HG02840 (cell line): Measurements from ENCODE around the gene MORF4L1.
"Not testable (repeated sequence)": the region's sequence is repeated elsewhere in the genome, so short reads cannot be mapped to it uniquely, and the experiment has no call there.

Source experiments
- ATAC-seq: cut with Tn5 transposase; IDR thresholded peaks from one replicate; pipeline ENCODE4 v1.9.1; 2021; ENCODE audit warnings: mild to moderate bottlenecking, moderate library complexity, moderate number of reproducible peaks; ENCODE audit not compliant: unreplicated experiment, low FRiP score

The MORF4L1 gene

DNA sequence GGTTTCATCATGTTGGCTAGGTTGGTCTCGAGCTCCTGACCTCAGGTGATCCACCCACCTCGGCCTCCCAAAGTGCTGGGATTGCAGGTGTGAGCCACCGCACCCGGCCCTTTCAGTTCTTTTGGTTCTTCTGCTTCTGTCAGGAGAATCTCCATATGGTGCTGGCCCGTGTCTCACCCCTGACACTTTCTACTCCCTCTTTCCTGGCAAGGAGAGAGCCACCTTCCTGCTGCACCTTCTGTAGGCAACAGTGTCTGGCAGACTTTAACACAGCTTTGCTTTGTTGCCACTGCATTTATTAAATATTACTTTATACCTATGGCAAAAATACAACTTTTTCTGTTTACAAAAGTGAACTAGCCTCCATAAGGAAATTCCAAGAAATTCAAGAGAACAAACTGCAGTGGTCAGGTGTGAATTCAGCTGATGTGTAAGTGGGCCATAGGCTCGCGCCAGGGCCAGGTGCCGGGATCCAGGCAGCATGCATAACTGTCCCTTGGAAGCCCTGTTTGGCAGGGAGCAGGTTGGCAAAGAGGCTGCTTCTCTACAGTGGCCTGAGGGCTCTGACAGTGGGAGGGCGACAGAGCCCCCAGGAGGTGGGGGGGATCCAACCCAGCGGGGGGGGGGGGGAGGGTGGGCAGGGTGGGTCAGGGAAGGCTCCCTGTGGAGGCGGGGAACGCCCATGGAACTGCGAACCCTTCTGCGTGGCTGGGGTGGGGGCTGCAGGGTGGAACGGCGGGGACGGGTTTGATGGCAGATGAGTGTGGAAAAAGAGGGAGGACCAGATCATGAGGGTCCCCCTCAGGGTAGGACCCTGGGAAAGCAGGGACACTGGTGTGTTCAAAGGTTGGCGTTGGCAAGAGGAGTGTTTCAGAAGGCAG is 51.0 kb downstream of the MORF4L1 start:
- no peak for ATAC-seq

DNA sequence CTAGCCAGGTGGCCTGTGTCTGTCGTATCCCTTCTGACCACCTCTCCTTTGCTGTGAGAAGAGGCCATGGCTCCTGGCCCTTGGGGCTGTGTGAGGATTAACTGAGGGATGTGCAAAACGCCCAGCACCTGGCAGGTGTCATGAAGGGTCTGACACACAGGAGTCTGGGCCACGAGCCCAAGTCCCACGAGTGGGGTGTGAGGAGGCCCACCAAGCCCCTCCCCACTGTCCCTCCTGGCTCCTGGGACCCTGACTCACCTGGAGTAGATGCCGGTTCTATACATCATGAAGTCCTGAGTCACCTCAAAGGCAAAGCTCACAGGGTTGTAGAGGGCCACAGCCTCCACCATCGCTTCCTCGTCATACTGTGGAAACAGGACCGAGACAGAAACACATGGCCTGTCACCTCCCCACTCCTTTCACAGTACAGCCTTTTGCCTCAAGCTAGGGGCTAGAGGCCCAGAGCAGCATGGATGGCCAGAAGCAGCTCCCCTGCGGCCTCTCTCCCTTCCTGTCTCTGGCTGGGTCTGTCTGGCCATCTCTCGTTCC is 52.5 kb downstream of the MORF4L1 start:
- ATAC-seq = no peak

DNA sequence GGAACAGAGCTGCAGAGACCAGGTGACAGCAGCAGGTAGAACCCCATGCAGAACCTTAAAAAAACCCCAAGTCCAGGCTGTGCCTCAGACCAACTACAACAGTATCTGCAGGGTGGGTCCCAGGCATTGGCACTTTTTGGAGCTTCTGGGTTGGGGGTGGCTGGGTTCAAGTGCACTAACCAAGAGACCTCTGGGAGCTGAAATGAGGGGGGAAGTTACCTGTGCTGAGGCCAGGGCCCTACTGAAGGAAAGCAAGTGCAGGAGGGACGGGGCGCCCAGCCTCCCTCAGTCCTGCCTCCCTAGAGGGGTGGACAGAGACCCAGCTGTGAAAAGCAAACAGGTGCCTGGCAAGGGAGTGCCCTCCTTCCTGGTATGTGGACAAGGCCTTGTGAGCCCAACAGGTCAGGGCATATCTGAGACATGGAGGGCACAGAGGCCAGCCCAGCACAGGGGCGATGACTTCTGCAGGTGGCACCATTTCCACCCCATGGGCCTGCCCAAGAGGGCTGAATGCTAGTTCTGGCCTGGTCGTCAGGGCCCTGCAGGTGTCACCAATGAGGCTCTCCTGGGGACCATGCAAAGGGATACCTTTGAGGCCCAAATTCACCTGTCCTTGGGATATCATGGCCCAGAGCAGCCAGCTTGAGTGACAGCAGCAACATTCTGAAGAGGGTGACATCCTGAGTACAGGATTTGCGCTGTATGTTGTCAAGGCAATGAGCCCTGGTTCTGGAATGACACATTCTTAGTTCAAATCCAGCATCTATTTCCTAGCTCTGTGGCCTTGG is 53.5 kb downstream of the MORF4L1 start:
- no peak for ATAC-seq

DNA sequence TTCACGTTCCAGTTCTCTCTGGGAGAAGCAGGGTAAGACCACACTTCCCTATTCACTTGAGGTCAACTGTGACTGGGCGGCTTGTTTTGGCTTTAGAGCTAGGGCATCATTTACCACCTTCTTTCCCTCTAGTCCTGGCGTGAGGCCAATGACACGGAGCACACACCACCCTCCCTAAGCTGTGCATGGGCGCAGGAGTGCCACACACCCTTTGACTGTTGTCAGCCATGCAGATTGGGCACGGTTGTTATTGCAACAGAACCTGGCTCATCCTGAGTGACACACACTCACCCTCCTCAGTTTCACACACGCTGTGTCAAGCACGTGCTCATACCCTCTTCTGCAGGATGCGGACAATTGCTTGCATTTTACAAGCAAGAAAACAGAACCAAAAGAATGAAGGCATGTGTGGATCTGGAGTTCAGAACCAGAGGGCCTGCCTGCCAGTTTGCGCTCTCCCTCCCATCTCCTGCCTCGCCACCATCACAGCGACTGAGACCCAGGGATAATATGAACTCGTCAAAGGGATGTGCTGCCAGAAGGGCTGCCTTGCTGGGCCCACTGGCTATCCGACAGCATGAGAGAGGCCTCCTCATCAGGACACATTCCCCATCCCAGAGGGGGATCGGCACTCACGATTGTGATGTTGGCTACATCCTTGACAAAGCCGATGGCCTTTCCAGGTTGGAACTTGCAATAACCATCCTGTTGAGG is 54.5 kb downstream of the MORF4L1 start:
- no peak for ATAC-seq

DNA sequence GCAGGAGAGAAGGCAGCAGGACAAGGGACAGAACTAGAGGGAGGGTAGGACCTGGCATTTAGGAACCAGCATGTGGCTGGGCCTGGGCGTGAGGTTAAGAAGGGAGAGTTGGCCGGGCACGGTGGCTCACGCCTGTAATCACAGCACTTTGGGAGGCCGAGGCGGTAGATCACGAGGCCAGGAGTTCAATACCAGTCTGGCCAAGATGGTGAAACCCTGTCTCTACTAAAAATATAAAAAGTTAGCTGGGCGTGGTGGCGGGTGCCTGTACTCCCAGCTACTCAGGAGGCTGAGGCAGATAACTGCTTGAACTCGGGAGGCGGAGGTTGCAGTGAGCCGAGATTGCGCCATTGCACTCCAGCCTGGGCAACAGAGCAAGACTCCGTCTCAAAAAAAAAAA is 55.5 kb downstream of the MORF4L1 start:
- ATAC-seq = not testable (repeated sequence)

DNA sequence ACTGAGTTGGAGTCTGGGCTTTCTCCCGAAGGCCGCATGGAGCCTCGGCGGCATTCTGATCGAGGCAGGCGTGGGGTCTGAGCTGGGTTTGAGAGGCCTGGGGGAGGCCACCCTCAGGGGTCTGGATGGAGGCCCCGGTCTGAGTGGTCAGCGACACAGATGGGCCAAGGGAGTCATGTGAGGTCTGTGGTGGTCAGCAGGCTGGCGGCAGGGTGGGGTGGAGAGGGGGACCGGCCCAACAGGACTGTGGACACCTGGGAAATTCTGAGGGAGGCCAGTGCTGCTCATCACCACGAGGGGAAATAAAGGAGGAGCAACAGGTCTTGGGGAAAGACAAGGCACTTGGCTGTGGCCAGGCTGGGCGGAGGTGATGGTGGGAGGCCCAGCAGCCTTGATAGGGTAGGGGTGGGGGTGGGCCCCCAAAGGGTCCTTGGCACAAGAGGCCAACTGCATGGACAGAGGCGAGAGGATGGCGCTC is 56.0 kb downstream of the MORF4L1 start:
- no peak for ATAC-seq

DNA sequence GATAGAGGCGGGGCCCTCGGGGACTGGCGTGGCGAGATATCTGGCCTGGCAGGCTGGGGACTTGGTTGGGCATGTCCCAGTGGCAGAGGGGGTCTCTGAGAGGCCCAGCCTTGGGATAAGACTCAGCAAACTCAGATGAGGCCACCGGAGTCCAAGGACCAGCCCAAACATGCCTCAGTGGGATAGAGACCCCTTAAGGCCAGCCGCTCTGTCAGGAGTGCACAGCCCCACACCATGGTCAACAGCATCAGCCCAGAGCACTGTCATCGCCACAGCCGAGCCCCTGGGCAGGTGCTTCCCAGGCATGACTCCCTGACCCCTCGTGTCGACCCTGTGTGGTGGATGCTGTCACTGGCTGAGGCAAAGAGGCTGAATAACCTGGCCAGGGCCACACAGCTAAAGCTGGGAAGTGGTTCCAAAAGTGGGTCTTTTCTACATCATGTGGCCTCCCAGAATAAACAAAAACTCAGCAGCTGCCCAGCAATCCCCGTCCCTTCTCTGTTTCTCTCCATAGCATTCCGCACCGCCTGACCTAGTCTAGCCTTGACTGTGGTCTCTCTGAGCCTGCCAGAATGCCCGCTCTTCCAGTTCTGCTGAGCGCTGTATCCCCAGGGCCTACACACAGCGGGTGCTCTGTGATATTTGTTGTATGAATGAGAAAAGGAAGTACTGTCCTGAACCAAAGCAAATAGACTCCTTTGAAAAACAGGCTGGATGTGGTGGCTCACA is 57.0 kb downstream of the MORF4L1 start:
- ATAC-seq = no peak

DNA sequence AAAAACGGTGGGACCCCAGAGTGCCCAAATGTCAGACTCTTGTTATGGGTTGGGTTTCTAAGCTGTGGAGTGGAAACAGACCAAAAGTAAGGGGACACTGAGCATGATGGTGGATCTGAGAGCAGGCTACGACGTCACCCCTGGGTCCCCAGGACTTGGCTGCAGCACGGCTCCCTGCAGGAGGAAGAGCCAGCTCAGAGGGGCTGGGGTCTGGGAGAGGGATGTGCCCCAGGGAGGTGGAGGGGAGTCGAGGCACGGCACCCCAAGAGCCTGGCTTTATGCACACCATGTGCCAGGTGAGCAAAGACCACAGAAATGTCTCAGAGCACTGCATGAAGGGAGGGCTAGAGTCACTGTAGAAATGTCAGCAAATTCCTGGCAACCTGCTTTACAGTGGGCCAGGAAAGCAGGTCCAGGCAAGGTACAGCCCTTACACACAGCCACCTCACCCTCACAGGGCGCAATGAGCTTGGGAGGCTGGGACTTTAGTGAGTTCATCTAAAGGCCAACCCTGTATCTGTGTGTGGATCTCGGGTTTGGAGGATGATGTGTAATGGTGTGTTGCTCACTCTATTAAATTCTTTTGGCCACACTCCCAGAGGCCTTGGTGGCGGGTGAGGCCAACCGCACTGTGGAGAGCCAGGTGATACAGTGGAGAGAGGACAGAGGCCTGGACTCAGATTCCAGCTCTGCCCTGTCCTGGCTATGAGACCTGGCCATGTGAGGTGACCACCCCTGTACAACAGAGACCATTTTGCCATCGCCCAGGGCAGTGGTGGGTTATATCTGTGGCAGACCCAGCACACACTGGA is 58.1 kb downstream of the MORF4L1 start:
- ATAC-seq = no peak

DNA sequence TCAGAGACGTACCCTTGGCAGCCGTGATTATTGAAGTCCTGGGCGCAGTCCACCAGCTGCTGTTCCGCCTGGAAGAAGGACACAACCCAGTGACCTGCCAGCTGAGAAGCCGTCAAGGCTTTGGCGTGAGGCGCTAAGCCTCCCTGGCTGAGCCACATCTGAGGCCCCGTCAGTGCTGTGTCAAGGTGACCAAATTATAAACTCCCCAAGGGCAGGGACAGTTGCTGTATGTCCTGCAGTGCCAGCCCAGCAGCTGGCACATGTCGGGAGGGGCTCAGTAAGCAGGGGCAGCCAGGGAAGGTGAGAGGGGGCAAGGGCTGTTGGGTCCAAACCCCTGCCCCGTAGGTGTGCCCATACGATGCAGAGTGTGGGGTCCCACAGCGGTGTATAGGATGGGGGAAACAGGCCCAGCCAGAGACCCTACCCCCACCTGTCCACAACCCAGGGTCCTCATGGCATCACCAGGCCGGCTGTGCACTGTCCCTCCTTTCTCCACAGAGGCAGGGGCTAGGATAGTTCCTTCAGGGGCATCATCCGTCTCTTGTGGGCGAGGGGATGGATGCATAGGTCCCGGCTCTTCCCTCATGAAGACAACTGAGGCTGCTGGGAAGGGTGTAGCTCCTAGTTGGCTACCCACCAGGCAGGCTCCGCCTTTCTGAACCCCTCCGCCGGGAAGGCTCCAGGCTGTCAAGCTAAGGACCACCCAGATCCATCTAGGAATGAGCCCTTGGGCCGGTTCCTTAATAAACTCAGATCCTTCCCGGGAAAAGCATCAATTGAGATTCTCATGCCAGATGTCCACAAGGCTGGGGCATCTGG is 59.0 kb downstream of the MORF4L1 start:
- no peak for ATAC-seq

DNA sequence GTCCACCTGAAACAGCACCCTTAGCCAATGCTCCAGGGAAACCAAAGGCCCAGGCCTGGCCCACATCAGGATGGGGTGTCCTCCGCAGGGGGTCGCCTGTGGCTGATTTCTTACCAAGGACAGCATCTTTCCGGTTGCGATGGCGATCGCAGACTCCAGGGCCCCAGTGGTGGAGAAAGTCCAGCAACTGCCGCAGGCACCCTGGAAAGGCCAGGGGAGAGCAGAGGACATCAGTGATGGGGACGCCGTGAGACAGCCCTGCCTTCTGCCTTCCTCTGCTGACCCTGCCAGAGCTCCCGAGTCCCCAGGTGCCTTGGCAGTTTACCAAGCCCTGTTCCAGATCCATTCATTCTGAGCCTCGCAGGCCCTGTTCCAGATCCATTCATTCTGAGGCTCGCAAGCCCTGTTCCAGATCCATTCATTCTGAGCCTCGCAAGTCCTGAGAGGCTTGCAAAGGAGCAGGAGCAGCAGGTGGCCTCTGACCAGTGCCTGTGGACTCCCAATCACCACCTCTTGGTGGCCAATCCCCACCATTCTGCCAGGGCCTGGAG is 59.6 kb downstream of the MORF4L1 start:
- no peak for ATAC-seq

DNA sequence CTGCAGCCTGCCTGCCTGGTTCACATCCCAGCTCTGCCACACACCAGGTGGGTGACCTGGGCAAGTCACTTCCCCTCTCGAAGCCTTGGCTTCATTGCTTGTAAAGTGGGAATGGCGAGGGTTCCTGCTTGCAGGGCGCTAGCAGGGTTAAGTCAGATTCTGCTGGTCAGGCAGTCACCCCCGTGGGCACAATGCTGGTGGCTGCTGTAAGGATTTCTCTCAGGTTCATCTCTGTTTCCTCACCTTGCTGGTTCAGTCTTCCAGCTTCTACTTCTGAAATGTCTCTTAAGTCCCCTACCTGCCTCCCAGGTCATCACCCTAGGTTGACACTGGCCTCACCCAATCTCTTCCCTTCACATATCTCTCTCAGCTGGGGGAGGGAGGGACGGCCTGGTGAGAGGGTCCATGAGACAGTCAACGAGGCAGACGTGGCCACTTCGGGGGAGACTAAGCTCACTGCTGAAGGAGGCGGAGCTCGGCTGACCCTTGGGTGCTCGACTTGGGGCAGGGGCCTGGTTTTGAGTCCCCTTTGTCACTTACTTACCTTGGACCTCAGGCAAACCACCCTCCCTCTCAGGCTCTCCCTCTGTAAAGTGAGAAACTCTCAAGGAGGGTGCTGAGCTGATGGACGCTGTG is 60.6 kb downstream of the MORF4L1 start:
- ATAC-seq = no peak

DNA sequence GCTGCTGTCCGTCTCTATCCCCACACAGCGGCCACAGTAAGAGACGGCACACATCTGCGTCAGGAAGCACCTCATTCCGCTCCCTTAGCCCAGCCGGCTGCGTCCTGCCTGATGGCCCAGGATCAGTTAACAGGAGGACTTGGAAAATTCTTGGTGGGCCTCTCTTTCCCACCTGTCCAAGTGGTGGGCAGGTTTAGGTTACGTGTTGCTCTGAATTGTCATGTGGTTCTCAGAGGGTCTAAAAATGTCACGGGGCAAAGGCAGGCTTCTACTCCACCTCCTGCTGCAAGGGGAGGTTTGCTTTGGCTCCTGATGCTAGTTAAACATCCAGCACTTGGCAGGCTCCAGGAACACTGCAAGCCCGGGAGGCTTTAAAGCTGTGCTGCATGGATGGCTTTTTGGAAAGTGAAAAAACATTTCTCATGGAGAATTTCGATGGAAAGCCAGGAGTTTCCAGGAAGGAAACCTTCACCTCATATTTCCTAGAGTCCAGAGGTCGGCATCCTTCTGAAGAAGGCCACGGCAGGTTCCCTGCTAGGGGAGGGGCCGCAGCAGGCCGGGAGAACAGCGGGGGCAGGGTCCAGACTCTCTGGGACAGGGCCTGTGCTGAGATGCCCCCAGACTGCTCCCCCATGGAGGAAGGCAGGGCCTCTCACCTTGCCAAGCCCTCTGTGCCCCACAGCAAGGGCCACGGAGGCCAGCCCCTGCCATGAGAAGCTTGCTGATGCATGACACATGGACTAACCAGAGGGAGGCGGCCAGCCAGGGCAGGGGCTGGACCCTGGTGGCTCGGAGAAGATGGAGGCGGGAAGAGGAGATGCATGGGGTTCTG is 61.3 kb downstream of the MORF4L1 start:
- no peak for ATAC-seq

DNA sequence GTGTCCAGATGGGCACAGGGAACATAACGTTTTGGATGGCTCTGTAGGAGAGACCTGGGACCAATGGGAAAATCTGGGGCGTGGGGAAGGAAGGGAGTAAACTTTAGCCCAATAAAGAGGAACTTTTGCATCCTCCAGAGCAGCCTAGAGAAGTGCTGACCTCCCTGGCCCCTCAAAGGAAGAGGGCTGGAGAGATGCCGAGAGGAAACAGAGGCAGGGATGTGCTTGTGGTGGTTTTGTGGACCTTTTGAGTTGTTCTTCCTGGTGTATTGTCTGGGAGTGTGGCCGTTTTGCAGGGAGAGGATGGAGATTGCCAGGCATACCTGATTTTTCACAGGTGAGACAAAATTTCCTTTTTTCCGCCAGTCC is 61.9 kb downstream of the MORF4L1 start:
- ATAC-seq = no peak

DNA sequence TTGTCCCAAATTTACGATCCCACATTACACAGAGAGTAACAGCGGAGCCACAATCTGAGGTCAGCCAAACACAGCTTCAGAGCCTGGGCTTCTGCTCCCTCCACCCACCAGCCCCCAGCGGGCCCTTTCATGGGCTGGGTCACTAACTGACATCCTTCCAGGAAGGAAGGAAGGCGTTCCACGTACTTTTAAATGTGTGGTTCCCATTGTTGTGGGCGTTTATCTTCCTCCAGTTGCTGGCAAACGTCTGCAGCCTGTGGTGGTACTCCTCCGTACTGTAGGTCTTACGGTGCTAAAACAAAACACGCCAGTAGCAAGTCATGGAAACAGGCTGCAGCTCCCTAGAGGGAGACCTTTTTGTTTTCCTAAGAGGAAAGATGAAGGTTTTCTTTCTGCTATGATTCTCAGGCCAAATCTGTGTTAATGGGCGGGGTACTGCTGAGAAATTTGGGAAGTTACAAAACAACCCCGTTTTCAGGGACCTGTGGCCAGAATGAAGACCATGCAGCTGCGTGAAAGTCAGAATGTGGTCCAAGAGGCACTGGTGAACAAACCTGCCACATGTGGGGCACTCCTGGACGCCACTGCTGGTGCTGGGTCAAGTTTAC is 64.5 kb downstream of the MORF4L1 start:
- no peak for ATAC-seq

DNA sequence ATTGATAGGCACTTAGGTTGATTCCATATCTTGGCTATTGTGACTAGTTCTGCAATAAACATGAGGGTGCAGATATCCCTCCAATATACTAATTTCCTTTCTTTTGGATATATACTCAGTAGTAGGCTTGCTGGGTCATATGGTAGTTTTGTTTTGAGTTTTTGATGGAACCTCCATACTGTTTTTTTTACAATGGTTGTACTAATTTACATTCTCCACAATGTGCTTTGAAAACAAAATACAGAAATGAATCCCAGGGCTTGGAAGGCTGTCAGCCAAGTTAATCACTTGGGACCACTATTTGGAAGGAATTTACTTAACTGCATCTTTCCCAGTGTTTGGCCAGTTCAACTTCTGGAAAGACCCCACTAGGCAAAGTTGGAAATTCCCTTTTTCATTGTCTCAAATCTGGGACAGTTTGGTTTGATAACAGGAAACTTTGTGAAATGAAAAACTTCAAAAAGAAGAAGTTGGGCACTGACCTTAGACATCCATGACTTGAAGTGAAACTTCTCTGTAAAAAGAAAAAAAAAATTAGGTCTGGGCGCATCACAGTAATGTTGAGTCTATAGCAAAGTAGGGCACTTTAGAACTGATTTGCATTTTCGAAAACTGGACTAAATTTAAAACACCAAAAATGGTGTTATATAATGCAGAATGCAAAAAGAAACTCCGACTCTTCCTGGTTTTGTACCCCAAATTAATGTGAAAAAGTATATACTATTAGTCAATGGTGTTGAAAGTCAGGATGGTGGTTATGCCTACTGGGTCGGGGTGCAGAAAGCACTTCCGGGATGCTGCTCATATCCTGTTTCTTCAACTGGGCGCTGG is 66.2 kb downstream of the MORF4L1 start:
- ATAC-seq = peak; percentile 62
